Stomach (tissue), 4 donors: ENCODE data around the gene PRUNE1.

Source experiments
- POLR2A ChIP-seq, 4 donors: fragments of 450-650 bp; IDR thresholded peaks; one replicate each; pipeline ENCODE4 v1.6.1; 2016; ENCODE audit warnings: antibody characterized with exemption in 4 of 4, control low read depth in 2 of 4, mild to moderate bottlenecking in 1 of 4, moderate library complexity in 1 of 4
- TF ChIP-seq, protein P1 (sequence below), 7 experiments: fragments of 450-650 bp in 4 of 7; fragments of 200-600 bp in 3 of 7; sonication (generic) in 3 of 7; IDR thresholded peaks; one replicate each; pipeline ENCODE4 v1.5.1; 2016 to 2019; ENCODE audit warnings: antibody characterized with exemption in 7 of 7, control low read depth in 2 of 7, mild to moderate bottlenecking in 1 of 7

DNA sequence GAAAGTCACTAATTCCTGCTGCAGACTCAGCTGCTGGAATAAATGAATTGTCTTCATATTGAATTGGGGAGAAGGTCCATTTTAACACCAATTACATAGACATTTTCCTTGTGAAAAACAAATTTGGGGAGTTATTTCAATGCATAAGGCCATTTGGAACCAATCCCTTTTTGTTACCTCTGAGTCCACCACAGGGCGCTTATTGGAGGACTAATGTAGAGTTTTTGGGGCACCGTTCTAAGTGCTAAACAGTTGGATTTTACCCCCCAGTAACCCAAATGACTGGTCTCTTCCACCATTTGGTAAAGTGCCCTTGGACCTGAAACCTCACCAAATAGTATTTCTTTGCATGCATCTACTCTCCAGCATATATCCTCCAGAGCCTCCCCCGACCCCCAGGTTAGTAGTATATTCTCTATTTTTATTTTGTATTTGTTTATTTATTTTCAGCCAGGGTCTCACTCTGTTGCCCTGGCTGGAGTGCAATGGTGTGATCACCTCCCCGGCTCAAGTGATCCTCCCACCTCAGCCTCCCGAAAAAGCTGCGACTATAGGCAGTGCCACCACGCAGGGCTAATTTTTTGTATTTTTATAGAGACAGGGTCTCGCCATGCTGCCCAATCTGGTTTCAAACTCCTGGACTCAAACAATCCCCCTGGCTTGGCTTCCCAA, 1.6 kb downstream of the PRUNE1 start:
- TF ChIP-seq, protein P1, sequence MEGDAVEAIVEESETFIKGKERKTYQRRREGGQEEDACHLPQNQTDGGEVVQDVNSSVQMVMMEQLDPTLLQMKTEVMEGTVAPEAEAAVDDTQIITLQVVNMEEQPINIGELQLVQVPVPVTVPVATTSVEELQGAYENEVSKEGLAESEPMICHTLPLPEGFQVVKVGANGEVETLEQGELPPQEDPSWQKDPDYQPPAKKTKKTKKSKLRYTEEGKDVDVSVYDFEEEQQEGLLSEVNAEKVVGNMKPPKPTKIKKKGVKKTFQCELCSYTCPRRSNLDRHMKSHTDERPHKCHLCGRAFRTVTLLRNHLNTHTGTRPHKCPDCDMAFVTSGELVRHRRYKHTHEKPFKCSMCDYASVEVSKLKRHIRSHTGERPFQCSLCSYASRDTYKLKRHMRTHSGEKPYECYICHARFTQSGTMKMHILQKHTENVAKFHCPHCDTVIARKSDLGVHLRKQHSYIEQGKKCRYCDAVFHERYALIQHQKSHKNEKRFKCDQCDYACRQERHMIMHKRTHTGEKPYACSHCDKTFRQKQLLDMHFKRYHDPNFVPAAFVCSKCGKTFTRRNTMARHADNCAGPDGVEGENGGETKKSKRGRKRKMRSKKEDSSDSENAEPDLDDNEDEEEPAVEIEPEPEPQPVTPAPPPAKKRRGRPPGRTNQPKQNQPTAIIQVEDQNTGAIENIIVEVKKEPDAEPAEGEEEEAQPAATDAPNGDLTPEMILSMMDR (IDR thresholded peaks at IDR 0.05): no peak
- no peak for TF ChIP-seq POLR2A (IDR thresholded peaks at IDR 0.05)
